GM18505 (cell line): ENCODE data around the gene RNF227.
"Not testable (repeated sequence)": the region's sequence is repeated elsewhere in the genome, so short reads cannot be mapped to it uniquely, and the experiment has no call there.

Experiments used
- ATAC-seq: cut with Tn5 transposase; IDR thresholded peaks from one replicate; pipeline ENCODE4 v1.9.1; 2021; ENCODE audit not compliant: unreplicated experiment
- POLR2A ChIP-seq: IDR thresholded peaks from 4 replicates; pipeline ENCODE4 v1.6.1; 2011; ENCODE audit warnings: borderline replicate concordance; ENCODE audit not compliant: insufficient read depth, insufficient read length; ENCODE audit errors: extremely low read depth

RNF227 gene

DNA sequence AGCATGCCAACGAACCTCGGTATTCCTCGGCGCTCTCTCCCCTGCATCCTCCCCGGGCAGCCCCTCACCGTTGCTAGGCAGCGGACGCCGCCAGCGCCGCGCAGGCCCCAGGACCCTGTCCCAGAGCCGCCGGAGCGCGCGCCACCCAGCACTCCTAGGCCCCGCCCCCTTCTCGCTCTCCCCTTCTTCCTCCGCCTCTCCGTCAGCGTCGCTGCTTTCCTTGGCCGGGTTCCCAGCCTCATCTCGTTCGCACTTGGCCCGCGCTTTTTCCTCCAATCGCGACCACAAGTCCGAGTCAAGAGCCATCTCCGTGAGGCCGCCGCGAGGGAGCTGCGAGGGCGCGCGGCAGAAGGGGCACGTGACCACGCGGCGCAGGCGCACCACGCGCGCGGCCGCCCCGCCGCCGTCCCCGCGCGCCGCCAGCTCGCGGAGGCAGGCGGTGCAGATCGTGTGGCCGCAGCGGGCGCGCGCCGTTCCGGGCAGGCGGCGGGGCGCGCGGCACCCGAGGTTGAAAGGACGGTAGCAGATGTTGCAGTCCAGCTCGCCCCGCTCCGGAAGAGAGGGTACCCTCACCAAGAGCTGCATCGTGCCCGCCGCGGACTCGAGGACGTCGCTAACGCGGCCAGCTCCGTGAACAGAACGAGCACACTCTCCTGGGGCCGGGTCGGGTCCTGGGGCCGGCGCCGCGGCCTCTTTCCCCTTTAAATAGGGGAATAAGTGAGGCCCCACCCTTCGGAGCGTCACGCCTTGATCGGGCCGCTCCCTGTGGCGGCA, at the start of gene RNF227:
Gene RNF227, minus strand, starts transcription at position 679 of the 774 bp plus-strand sequence. Its CDS starts 94 bp downstream, at position 585.
- ATAC-seq: peak; percentile 65
- TF ChIP-seq POLR2A: peak; percentile 54

DNA sequence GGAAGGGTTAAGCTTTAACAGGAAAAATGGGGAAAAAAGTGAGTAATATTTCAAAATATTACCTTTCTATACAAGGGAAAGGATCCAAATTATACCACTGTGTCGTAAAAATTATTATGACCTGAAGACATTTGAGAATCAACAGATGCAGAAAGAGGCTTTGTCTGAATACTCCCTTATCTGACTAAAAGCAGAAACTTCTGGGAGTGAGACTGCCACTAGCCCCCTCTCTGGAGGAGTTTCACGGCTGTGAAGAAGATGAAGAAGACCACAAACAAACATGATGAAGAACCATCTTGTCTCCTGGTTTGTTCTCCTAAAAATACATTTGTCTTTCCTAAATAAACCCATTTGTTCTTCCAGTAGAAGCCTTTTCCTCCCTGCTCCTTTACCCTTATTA, 45.3 kb upstream of the RNF227 start:
- no peak for ATAC-seq
- no peak for TF ChIP-seq POLR2A

DNA sequence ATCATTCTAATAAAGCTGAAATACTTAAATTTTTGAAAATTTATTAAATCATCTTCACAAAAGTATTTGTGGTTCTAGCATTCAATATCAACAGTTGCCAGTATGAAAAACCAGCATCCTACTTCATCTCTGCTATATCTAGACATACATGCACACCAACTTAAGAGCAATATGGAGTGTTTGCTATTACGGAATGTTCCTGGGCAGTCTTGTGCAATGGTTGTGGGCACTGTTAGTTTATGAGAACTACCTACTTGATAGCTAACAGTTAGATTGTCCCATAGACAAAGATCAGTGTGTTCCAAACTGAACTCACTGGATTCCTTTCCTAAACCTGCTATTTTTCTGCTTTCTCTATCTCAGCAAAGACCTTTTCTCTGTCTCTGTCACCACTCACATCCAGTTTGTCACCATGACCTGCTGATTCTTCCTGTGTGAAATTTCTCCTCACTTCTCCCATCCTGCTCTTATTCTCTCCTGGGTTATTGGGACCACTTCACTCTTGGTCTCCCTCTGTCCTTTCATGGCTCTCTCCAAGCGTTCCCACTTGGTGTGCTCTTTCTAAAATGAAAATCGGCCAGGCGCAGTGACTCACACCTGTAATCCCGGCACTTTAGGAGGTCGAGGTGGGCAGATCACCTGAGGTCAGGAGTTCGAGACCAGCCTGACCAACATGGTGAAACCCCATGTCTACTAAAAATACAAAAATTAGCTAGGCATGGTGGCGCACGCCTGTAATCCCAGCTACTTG, 43.6 kb upstream of the RNF227 start:
- no peak for TF ChIP-seq POLR2A
- no peak for ATAC-seq

DNA sequence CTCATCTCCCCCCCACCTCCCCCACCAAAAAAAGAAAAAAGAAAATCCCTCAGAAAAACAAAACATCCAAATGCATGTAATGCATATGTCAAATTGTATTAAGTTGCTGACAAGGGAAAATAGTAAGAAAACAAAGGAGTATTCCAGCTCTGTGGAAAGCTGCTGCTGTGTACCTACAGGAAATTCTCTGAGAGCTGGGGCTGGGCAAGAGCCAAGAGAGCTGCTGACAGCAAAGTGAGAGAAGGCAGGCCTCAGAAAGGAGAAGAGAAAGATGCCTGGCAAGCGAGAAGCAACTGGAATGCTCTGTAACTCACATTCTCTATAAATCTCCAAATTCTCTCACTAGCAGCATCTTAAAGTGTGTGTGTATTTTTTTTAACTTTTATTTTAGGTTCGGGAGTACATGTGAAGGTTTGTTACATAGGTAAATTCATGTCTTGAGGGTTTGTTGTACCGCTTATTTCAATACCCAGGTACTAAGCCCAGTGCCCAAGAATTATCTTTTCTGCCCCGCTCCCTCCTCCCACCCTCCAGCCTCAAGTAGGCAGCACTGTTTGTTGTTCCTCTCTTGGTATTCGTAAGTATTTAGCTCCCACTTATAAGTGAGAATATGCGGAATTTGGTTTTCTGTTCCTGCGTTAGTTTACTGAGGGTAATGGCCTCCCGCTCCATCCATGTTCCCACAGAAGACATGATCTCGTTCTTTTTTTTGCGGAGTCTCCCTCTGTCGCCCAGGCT, 40.3 kb upstream of the RNF227 start:
- TF ChIP-seq POLR2A: no peak
- ATAC-seq: no peak

DNA sequence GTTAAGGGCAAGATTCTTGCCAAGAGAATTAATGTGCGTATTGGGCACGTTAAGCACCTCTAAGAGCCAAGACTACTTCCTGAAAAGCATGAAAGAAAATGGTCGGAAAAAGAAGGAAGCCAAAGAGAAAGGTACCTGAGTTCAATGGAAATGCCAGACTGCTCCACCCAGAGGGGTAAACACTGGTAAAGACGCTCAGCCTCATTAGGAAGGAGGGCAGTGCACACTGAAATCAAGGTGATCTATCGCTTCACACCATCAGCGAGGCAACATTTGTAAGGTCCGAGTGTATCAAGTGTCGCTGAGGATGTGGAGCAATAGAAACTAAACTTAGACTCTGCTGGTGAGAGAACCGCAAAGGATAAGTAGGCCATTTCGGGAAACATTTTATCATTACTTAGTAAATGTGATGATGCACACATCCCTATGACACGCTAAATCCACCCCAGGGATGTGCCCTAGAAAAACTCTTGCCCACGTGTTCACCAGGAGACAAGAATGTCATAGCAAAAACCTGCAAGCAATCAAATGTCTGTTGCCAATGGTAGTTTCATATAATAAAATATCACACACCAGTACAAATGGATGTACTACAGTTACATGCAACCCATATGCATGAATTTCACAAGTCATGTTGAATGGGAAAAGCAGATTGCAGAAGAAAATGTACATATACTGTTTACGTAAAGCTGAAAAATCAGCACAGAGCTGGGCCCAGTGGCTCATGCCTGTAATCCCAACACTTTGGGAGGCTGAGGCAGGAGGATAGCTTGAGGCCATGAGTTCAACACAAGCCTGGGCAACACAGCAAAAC, 39.5 kb upstream of the RNF227 start:
- no peak for ATAC-seq
- no peak for TF ChIP-seq POLR2A

DNA sequence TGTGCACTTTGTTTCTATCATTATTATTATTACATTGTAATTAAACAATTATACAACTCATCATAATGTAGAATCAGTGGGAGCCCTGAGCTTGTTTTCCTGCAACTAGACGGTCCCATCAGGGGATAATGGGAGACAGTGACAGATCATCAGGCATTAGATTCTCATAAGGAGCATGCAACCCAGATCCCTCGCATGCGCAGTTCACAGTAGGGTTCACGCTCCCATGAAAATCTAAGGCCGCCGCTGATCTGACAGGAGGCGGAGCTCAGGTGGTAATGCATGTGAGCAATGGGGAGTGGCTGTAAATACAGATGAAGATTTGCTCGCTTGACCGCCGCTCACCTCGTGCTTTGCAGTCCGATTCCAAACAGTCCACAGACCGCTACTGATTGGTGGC, 37.2 kb upstream of the RNF227 start:
- ATAC-seq: not testable (repeated sequence)

DNA sequence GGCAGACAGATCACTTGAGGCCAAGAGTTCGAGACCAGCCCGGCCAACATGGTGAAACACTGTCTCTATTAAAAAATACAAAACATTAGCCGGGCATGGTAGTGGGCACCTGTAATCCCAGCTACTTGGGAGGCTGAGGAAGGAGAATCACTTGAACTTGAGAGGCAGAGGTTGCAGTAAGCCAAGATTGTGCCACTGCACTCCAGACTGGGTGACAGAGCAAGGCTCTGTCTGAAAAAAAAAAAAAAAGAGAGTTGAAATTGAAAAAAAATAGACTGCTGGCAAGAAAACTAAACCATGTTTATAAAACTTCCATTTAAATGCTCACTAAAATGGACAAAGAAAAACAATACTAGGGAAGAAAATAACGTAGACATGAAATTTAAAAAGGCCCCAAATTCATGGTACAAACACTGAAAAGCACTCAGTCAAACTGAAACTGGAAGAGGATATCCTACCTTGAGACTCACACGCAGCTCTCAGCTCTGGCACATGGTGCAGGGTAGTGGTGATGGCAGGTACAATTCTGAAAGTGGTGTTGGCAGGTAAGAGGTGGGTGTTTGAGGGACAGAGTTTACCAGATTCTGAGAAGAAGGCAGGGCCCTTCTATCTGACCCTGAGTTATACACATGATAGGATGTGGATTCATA, 35.2 kb upstream of the RNF227 start:
- no peak for ATAC-seq
- peak; percentile 21 for TF ChIP-seq POLR2A

DNA sequence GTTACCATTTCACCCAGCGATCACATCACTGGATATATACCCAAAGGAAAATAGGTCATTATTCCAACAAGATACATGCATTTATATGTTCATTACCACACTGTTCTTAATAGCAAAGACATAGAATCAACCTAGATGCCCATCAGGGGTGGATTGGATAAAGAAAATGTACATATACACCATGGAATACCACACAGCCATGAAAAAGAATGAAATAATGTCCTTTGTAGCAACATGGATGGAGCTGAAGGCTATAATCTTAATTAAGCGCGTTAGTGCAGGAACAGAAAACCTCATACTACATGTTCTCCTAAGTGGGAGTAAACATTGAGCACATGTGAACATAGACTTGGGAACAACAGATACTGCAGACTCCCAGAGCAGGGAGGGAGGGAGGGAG, 34.5 kb upstream of the RNF227 start:
- no peak for ATAC-seq
- TF ChIP-seq POLR2A: no peak

DNA sequence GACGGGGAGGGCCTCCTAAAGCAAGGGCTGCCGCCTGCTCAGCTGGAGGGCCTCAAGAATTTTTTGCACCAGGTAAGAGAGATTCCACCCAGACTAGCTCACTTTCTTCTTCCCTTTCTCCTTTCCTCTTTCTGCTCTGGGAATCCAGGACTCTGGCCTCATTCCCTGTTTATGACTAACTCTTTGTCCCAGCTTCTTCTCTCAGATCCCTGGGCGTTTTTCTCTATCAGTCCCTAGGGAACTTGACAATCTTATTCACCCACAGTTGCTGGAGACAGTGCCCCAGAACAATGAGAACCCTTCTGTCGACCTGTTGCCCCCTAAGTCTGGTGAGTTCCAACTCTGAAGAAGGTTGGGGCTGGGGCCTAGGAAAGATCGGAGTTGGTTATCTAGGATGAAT, 31.6 kb upstream of the RNF227 start:
- ATAC-seq: no peak
- TF ChIP-seq POLR2A: no peak

DNA sequence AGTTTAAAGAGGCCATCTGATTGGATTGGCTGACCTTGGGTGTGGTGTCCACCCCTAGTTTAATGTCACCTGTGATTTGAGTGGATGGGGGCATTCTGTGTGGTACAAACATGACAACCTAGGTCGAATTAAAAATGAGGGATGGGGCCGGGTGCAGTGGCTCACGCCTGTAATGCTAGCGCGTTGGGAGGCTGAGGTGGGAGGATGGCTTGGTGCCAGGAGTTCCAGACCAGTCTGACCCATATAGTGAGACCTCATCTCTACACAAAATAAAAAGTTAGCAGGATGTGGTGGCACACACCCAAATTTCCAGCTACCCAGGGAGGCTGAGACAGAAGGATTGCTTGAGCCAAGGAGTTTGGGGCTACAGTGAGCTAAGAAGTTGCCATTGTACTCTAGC, 30.4 kb upstream of the RNF227 start:
- TF ChIP-seq POLR2A: no peak

DNA sequence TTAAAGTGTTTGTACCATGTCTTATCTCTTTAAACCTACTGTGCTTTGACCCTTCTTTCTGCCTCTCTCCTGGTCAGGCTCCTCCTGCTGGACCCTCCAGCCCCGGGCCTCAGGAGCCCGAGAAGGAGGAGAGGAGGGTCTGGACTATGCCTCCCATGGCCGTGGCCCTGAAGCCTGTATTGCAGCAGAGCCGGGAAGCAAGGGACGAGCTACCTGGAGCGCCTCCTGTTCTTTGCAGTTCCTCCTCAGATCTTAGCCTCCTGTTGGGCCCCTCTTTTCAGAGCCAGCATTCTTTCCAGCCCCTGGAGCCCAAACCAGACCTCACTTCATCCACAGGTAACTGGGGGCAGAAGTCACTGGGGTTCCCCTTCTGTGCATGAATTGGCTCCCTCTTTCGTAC, 29.6 kb upstream of the RNF227 start:
- ATAC-seq: no peak
- no peak for TF ChIP-seq POLR2A

More for the DNA sequence above, 30.4 kb upstream of the RNF227 start:
- no peak for ATAC-seq

DNA sequence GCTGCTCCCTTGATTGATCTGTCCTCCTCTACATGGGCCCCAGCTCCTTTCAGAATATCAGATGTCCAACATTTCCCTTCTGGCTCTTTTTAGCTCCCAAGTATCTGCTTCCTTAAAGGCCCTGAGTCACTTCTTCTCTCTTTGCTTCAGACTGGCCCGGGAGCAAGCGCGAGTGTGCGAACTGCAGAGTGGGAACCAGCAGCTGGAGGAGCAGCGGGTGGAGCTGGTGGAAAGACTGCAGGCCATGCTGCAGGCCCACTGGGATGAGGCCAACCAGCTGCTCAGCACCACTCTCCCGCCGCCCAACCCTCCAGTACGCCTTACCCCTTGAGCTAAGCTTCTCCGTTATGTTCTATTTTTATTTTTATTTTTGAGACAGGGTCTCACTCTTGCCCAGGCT, 28.2 kb upstream of the RNF227 start:
- ATAC-seq: no peak
- no peak for TF ChIP-seq POLR2A
